Neuronal stem cell (in vitro differentiated cells): ENCODE data around the gene DEUP1. TPM values are rescaled to one million over a fixed set of nuclear protein-coding genes. Genes with fewer than 3 reads are reported as not detected.

Experiments
- DNase-seq: peaks from one replicate; pipeline ENCODE4 v3.0.0-alpha.2; 2013; ENCODE audit warnings: low spot score
- H2AFZ ChIP-seq: one replicate; pipeline ENCODE4 v1.6.1; 2013; ENCODE audit warnings: mild to moderate bottlenecking, low read length, inconsistent platforms
- H2AK5ac ChIP-seq: 2 replicates; pipeline ENCODE4 v1.6.1; 2013; ENCODE audit warnings: low read depth, mild to moderate bottlenecking, inconsistent platforms, low read length, moderate library complexity, mixed read lengths
- H2BK120ac ChIP-seq: 2 replicates; pipeline ENCODE4 v1.6.1; 2013; ENCODE audit warnings: low read depth, mild to moderate bottlenecking, inconsistent platforms, low read length, moderate library complexity, mixed read lengths
- H2BK12ac ChIP-seq: one replicate; pipeline ENCODE4 v1.6.1; 2013; ENCODE audit warnings: low read length, inconsistent platforms
- H2BK15ac ChIP-seq: 2 replicates; pipeline ENCODE4 v1.6.1; 2013; ENCODE audit warnings: mild to moderate bottlenecking, low read length, inconsistent platforms, mixed read lengths
- H2BK5ac ChIP-seq: one replicate; pipeline ENCODE4 v1.6.1; 2013; ENCODE audit warnings: inconsistent platforms, mild to moderate bottlenecking, low read length, moderate library complexity
- H3K14ac ChIP-seq: one replicate; pipeline ENCODE4 v1.6.1; 2013; ENCODE audit warnings: low read length, inconsistent platforms
- H3K18ac ChIP-seq: 2 replicates; pipeline ENCODE4 v1.6.1; 2013; ENCODE audit warnings: low read length, inconsistent platforms
- H3K23ac ChIP-seq: 2 replicates; pipeline ENCODE4 v1.6.1; 2013; ENCODE audit warnings: low read depth, mild to moderate bottlenecking, mixed read lengths, low read length, inconsistent platforms; ENCODE audit not compliant: poor library complexity
- H3K27ac ChIP-seq: replicated peaks from 3 replicates; pipeline ENCODE4 v1.5.1; 2013; ENCODE audit warnings: low read length, inconsistent platforms
- H3K27me3 ChIP-seq, 3 experiments: 2 replicates each; pipeline ENCODE4 v1.6.1; 2013; ENCODE audit warnings: low read length in 3 of 3, mild to moderate bottlenecking in 2 of 3, inconsistent platforms in 1 of 3, low read depth in 1 of 3, mixed read lengths in 1 of 3, moderate library complexity in 1 of 3; ENCODE audit not compliant: control insufficient read depth in 3 of 3, insufficient read depth in 3 of 3
- H3K36me3 ChIP-seq, 2 donors: replicated peaks in 1 of 2; 2 replicates each; pipeline ENCODE4 v1.6.1; 2013; ENCODE audit warnings: low read length in 2 of 2; ENCODE audit not compliant: control insufficient read depth in 2 of 2, insufficient read depth in 2 of 2
- H3K4ac ChIP-seq: 2 replicates; pipeline ENCODE4 v1.6.1; 2013; ENCODE audit warnings: inconsistent platforms, mild to moderate bottlenecking, low read length, moderate library complexity
- H3K4me1 ChIP-seq, 2 donors: 1 replicate in 1 of 2; 2 replicates in 1 of 2; pipeline ENCODE4 v1.6.1; 2013; ENCODE audit warnings: low read length in 2 of 2, low read depth in 1 of 2; ENCODE audit not compliant: control insufficient read depth in 2 of 2, insufficient read depth in 1 of 2
- H3K4me2 ChIP-seq: one replicate; pipeline ENCODE4 v1.6.1; 2013; ENCODE audit warnings: mild to moderate bottlenecking, low read length, inconsistent platforms; ENCODE audit not compliant: insufficient read depth, poor library complexity, severe bottlenecking
- H3K4me3 ChIP-seq, 2 donors: 2 replicates each; pipeline ENCODE4 v1.5.1; 2013; ENCODE audit warnings: low read length in 2 of 2, mild to moderate bottlenecking in 2 of 2, inconsistent platforms in 1 of 2, moderate library complexity in 1 of 2
- H3K79me1 ChIP-seq: one replicate; pipeline ENCODE4 v1.6.1; 2013; ENCODE audit warnings: low read depth, mild to moderate bottlenecking, inconsistent platforms, low read length, moderate library complexity
- H3K9ac ChIP-seq: one replicate; pipeline ENCODE4 v1.6.1; 2013; ENCODE audit warnings: mild to moderate bottlenecking, low read depth, low read length, inconsistent platforms; ENCODE audit not compliant: poor library complexity
- H3K9me3 ChIP-seq, 2 donors: replicated peaks in 1 of 2; 2 replicates each; pipeline versions ENCODE3 to v1.6.1; 2013; ENCODE audit warnings: low read length in 2 of 2, mild to moderate bottlenecking in 2 of 2, inconsistent platforms in 1 of 2, low read depth in 1 of 2, mixed read lengths in 1 of 2, moderate library complexity in 1 of 2; ENCODE audit not compliant: control insufficient read depth in 2 of 2, insufficient read depth in 1 of 2
- H4K8ac ChIP-seq: one replicate; pipeline ENCODE4 v1.6.1; 2013; ENCODE audit warnings: low read depth, mild to moderate bottlenecking, inconsistent platforms, low read length, moderate library complexity
- H4K91ac ChIP-seq: one replicate; pipeline ENCODE4 v1.6.1; 2013; ENCODE audit warnings: low read length, low read depth, mild to moderate bottlenecking, inconsistent platforms; ENCODE audit not compliant: poor library complexity
- WGBS, 2 donors: extraction: QIAGEN DNeasy Blood & Tissue Kit; methylation state at CpG; one replicate each; pipeline ENCODE4 v1.1.7; 2013; ENCODE audit warnings: missing lambda C conversion rate in 2 of 2, mixed read lengths in 1 of 2; ENCODE audit not compliant: insufficient read length in 2 of 2, insufficient replicate concordance in 1 of 2; ENCODE audit errors: extremely low coverage in 2 of 2; 5-methylcytosine and 5-hydroxymethylcytosine counted together
- polyA plus RNA-seq, 2 experiments: library from polyadenylated mRNA; stranded (reverse); fragments of 200-250 nt; gene quantifications; one replicate each; pipeline ENCODE4 v1.2.3, GENCODE V29; 2013

DEUP1 gene
- polyA plus RNA-seq (2013, experiment 1 of 2): 0.98 TPM
- polyA plus RNA-seq (2013, experiment 2 of 2): 0.90 TPM

GRCh38 chr11:93330446-93330984 lies at the start of gene DEUP1:
Gene DEUP1, plus strand, starts transcription at chr11:93330742. Its CDS starts 1,518 bp downstream, at chr11:93332260.
- H3K4ac ChIP-seq: no peak within 1 kb of the TSS
- H4K8ac ChIP-seq: no peak within 1 kb of the TSS
- peak within 1 kb of the TSS; percentile 60 for H3K9ac ChIP-seq
- WGBS, 2 donors: no CpG with 5 or more reads among the region's 73 CpGs
- peak within 1 kb of the TSS; percentile 90 for H3K14ac ChIP-seq
- peaks cover 0 to 21% (median 9%) of the 10 kb centered on the region in 3 experiments for H3K27me3 ChIP-seq
- peak within 1 kb of the TSS; percentile 80 for H3K23ac ChIP-seq
- H3K4me1 ChIP-seq: no peaks in the 10 kb centered on the region
- H3K4me3 ChIP-seq: peak within 1 kb of the TSS in 1 of 2 donors; percentile 82
- H2AK5ac ChIP-seq: peak within 1 kb of the TSS; percentile 61
- peak within 1 kb of the TSS; percentile 1 for H2BK5ac ChIP-seq
- peak within 1 kb of the TSS; percentile 83 for H2BK15ac ChIP-seq
- H3K27ac ChIP-seq: no peak within 1 kb of the TSS
- H3K18ac ChIP-seq: peak within 1 kb of the TSS; percentile 99
- no peaks in the 10 kb centered on the region for H3K36me3 ChIP-seq
- peak; percentile 58 for DNase-seq
- no peaks in the 10 kb centered on the region for H3K79me1 ChIP-seq
- H4K91ac ChIP-seq: peak within 1 kb of the TSS; percentile 72
- H2BK120ac ChIP-seq: peak within 1 kb of the TSS; percentile 72
- H3K4me2 ChIP-seq: peak within 1 kb of the TSS; percentile 71
- peak within 1 kb of the TSS; percentile 71 for H2AFZ ChIP-seq
- peak within 1 kb of the TSS; percentile 73 for H2BK12ac ChIP-seq
- no peaks in the 10 kb centered on the region for H3K9me3 ChIP-seq

GRCh38 chr11:93285430-93285829 lies 45.1 kb upstream of the DEUP1 start:
- H2BK120ac ChIP-seq: no peak overlapping the region
- no peak overlapping the region for H3K14ac ChIP-seq
- H2AK5ac ChIP-seq: no peak overlapping the region
- no peaks in the 10 kb centered on the region for H3K79me1 ChIP-seq
- H3K18ac ChIP-seq: no peak overlapping the region
- no peak overlapping the region for H3K23ac ChIP-seq
- no peaks in the 10 kb centered on the region for H3K9me3 ChIP-seq
- H3K9ac ChIP-seq: no peak overlapping the region
- no peak overlapping the region for H3K27ac ChIP-seq
- H4K8ac ChIP-seq: no peak overlapping the region
- H3K36me3 ChIP-seq: no peaks in the 10 kb centered on the region
- H4K91ac ChIP-seq: no peak overlapping the region
- DNase-seq: no peak
- no peak overlapping the region for H2BK15ac ChIP-seq
- no peak overlapping the region for H2BK5ac ChIP-seq
- no peaks in the 10 kb centered on the region for H3K27me3 ChIP-seq
- no peaks in the 10 kb centered on the region for H3K4me1 ChIP-seq
- H3K4ac ChIP-seq: no peak overlapping the region
- H3K4me2 ChIP-seq: no peak overlapping the region
- no peak overlapping the region for H2BK12ac ChIP-seq
- no CpG with 5 or more reads among the region's 2 CpGs for WGBS, 2 donors
- no peak overlapping the region for H3K4me3 ChIP-seq
- H2AFZ ChIP-seq: no peak overlapping the region

- no peak overlapping the region for H3K14ac ChIP-seq
- no peak overlapping the region for H2BK5ac ChIP-seq
- H3K4ac ChIP-seq: no peak overlapping the region
- H2AK5ac ChIP-seq: no peak overlapping the region
- no peak overlapping the region for H4K91ac ChIP-seq
- H3K18ac ChIP-seq: no peak overlapping the region
- no peak overlapping the region for H2BK15ac ChIP-seq
- no peaks in the 10 kb centered on the region for H3K27me3 ChIP-seq
- H3K9me3 ChIP-seq: no peaks in the 10 kb centered on the region
- H3K27ac ChIP-seq: no peak overlapping the region
- H3K4me1 ChIP-seq: peaks cover 6 to 8% of the 10 kb centered on the region in 2 donors
- H3K4me3 ChIP-seq: no peak overlapping the region
- WGBS, 2 donors: no CpG with 5 or more reads among the region's 2 CpGs
- H2AFZ ChIP-seq: no peak overlapping the region
- DNase-seq: no peak
- no peak overlapping the region for H3K23ac ChIP-seq
- H4K8ac ChIP-seq: no peak overlapping the region
- no peaks in the 10 kb centered on the region for H3K79me1 ChIP-seq
- H2BK12ac ChIP-seq: no peak overlapping the region
- no peaks in the 10 kb centered on the region for H3K36me3 ChIP-seq
- H2BK120ac ChIP-seq: no peak overlapping the region
- no peak overlapping the region for H3K4me2 ChIP-seq
- H3K9ac ChIP-seq: no peak overlapping the region
Observed at GRCh38 chr11:93287434-93287833, 43.1 kb upstream of the DEUP1 start.

- H3K4me1 ChIP-seq: peaks cover 6 to 8% of the 10 kb centered on the region in 2 donors
- no peak overlapping the region for H3K23ac ChIP-seq
- no peak overlapping the region for H3K9ac ChIP-seq
- H2BK5ac ChIP-seq: no peak overlapping the region
- no peak overlapping the region for H2BK15ac ChIP-seq
- H2AK5ac ChIP-seq: no peak overlapping the region
- no peak for DNase-seq
- no peak overlapping the region for H3K27ac ChIP-seq
- no peaks in the 10 kb centered on the region for H3K27me3 ChIP-seq
- no peak overlapping the region for H3K18ac ChIP-seq
- no peak overlapping the region for H3K14ac ChIP-seq
- H2AFZ ChIP-seq: no peak overlapping the region
- H3K79me1 ChIP-seq: no peaks in the 10 kb centered on the region
- no peak overlapping the region for H3K4ac ChIP-seq
- no peak overlapping the region for H3K4me2 ChIP-seq
- no peak overlapping the region for H2BK12ac ChIP-seq
- H2BK120ac ChIP-seq: no peak overlapping the region
- H3K36me3 ChIP-seq: no peaks in the 10 kb centered on the region
- no peak overlapping the region for H4K91ac ChIP-seq
- no peaks in the 10 kb centered on the region for H3K9me3 ChIP-seq
- H3K4me3 ChIP-seq: no peak overlapping the region
- H4K8ac ChIP-seq: no peak overlapping the region
- no CpG with 5 or more reads among the region's 3 CpGs for WGBS, 2 donors
Observed at GRCh38 chr11:93288079-93288478, 42.5 kb upstream of the DEUP1 start.
